GM21390 (cell line): Measurements from ENCODE around the gene VAMP8.
"Not testable (repeated sequence)": the region's sequence is repeated elsewhere in the genome, so short reads cannot be mapped to it uniquely, and the experiment has no call there.

ENCODE experiments used
- ATAC-seq: cut with Tn5 transposase; IDR thresholded peaks from one replicate; pipeline ENCODE4 v1.9.1; 2021; ENCODE audit not compliant: unreplicated experiment

The VAMP8 gene

DNA sequence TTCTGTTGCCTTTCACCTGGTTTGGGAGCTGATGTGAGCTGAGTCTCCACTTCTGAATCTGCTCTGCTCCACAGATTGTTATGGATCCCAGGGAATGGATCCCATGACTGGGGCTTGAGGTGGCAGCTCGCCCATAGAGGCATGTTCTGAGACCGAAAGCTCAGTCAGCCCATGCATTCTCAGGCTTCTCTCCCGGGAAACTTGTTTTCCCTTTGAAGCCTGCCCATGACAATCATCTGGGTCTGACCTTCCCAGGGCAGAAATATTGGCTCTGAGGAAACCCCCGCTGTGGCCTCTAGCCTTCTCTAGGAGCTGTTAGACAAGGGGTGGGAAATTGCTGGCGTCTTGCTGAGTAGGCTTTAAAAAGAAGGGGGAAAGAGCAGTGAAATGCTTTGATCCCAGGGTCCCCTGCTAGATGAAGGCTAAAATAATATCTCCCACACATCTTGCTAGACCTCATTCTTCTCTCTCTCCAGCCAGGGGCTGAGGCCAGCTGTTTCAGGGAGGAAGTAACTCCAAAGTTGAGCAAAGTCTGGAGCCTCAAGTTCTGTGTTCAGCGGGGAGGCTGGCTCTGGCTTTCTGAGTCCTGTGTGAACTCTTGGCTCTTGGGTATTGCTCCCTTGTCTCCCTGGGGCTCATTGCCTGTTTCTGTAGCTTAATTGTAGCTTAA is 2.0 kb downstream of the VAMP8 start:
- no peak for ATAC-seq

DNA sequence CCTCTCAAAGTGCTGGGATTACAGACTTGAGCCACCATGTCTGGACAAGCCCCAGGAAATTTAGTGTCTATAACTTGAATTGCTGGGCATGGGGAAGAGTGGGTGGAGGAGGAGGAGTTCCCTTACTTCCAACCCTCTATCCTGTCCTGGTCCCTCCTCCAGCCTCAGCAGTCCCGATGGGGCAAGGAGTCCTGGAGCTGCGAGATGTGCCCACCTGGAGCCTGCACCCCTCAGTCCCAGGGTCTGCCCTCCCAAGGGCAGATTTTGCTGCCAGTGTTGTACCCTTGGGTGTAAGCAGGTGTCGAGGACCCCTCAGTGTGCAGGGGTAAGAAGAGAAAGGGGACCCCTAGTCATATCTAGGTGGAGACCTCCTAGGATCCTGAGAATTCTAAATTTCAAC is 2.8 kb downstream of the VAMP8 start:
- ATAC-seq: no peak

DNA sequence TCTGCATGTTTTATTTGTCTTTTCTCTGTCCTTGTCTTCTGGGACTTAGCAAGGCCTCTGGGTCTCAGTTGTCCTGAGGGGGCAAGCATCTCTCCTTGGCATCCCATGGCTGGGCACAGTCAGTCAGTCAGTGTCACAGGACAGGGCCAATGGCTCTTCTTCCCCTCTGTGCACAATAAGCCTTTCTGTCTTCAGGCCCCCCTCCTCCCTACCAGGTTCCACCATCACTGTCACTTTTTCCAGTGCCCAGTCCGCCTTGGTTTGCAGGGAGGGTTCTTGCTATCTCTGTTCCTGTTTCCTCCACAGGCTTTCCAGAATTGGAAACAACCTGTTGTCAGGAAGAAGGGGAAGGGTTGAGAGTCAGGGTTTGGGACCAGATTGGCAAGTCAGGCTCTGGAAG is 5.1 kb downstream of the VAMP8 start:
- no peak for ATAC-seq

DNA sequence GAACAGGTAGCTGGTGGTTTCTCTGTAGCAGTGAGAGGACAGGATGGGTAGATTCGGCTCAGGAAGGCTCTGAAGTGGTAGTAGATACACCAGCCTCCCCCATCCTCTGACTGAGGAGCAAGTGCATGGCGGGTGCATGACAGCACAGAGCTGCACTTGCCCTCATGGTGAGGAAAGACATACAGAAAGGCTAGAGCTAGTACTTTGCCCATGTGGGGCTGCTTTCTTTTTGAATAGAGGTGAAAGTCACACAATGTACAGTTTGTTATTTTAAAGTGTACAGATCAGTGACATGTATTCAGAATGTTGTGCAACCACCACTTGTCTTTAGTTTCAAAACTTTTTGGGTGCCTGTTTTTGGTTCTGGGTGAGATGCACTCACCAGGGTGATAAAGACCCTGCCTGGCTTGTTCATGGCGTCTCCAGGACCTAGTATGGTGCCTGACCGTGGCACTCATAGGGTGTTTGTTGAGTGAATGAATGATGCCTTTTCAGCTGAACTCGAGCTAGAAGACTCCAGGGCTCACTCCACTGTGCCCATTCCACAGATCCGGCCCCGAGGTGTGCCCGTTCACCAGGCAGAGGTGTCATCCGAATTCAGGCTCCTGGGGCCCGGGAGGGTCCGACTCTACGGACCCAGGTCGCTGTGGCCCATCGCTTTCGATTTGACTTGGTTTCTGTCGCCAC is 6.4 kb downstream of the VAMP8 start:
- peak; percentile 63 for ATAC-seq

DNA sequence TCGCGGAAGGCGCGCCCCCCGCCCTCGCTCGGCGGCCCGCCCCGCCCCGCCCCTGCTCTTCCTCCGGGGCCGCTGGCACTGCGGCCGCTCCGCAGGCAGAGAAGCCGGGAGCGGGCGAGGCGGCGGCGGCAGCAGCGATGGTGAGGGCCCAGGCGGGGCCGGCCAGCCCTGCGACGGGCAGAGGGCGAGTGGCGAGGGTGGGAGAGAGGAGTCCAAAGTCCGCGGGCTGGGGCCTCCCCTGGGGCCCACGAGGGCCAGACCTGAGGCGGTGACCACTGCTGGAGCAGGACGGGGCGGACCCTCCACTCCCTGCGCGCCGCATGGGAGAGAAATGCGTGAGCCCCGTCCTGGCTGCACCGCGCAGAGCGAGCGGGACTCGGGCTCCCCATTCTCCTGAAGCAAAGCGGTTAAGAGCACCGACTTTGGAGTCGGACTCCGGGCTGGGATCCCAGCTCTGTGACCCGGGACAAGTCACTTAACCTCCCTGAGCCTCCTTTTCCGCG is 7.0 kb downstream of the VAMP8 start, which contains the start of gene VAMP5:
Gene VAMP5 (plus strand): TSS at position 78 of the 503 bp plus-strand sequence. CDS start 60 bp downstream, at position 138.
- peak; percentile 32 for ATAC-seq

DNA sequence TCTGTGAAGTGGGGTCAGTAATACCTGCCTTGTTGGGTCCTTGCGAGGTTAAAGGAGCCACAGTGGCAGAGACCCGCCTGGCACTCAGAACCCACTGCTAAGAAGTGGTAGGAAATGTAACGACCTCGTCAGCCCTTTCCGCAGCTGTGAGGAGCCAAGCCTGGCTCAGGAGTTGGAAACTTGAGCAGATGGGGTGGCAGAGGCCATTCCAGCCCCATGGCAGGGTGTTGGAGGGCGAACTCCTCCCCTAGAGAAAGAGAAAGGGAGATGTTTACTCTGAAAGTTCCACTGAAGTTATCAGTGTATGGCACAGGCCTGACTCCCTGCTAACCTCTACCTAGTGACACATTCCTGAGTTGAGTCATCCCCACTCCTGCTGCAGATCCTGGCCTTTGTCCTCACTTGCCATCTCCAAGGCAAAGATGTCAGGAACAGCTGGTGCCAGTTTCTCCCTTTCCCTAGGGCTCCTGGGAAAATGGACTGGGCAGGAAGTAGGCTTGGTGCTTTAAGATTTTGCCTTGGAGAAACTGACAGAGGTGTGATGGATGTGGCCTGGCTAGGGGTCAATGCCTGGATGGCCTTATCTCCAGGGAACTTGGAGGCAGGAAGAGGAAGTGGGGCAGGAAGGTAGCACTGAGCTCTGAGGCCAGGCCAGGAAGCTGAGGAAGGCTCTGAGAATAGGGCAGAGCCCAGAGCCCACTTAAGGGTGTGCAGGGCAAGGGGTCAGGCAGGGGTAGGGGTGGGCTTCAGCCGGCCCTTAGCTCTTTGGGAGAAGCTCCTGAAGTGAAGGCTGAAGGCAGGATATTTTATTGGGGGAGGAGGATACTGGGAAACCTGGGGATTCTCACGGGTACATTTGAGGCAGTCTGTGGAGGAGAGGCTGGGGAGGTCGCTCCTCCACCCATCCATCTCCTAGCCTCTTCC is 7.7 kb downstream of the VAMP8 start:
- no peak for ATAC-seq

DNA sequence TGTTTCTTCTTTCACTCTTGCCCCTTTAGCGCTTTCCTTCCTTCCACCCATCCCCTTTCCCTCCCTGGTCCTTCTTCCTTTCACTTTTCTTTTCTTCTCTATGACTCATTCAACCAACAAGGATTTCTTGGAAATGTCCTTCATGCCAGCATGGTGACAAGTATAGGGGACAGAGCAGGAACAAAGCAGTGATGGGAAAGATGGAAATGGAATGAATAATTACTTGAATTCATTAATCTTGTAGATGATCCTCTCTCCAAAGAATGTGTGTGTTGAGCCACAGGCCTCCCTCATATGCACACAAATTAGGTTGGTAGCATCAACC is 8.4 kb downstream of the VAMP8 start:
- no peak for ATAC-seq

GRCh38 chr2:85588236-85588635 is 10.8 kb downstream of the VAMP8 start:
- ATAC-seq: no peak

DNA sequence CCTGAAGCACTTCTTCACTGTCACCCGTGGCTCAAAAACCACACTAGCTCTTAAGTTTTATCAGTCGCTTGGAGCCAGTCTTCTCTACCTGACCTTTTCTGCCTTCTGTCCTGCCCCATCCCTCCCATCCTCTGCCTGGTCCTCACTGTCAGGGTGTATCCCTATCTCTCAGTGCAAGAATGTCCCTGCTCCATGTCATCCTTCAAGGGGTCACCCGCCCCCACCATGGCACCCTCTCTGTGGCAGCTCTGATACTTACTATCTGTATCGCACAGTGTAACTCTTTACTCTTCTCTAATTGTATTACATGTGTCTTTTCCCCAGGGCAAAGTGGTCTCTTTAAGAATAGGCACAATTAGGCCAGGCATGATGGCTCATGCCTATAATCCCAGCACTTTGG is 11.3 kb downstream of the VAMP8 start:
- ATAC-seq: no peak

DNA sequence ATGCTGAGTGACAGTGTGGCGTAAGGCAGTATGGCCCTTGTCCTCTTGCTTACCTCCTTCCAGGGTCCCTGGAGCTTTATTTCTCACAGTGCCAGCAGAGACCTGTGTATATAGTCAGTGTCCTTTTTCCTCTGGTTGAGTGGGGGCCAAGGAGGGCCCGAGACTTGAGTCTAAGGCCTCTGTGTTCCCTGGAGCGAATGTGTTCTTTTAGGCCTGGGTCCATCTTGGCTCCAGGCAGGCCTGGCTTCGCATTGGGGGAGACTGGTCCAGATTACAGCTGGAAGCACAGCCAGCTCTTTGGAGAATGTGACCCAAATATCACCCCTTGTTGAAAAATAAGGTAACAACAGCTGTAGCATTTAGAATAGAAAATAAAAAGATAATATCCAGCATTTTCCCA is 11.8 kb downstream of the VAMP8 start:
- no peak for ATAC-seq

DNA sequence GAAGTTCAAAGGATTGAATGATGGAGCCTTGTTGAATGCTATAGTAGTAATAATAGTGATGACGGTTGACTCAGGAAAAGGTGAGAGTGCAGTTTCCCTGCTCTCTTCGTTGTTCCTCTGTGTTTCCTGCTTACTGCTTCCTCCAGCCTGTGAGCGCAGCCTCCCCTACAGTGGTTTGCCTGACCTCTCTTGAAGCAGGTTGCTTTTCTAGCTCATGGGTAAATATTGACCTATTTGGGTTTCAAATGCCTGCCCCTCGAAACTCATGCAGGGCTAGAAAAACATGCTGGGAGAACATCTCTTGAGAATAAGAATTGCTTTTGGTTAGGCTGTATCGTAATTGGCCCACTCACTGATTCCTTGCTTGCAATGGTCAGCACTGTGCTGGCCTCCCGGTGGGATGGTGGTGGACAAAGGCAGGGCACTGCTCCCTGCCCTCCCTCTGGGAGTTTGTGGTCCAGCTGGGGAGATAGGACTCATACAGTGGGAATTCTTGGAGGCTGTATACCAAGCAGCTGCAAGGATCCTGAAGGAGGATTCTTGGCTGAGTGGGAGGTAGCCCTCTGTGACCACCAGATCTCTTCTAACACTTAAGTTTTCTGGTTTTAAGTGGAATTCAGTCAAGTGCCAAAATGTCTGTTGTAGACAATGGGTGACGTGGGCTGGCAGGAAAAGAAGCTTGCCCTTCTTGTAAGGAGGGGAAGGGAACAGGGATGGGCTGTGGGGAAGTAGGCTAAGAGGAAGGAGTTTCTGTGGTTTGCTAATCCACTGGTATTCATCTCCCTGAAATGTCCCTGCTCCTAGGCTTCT is 12.8 kb downstream of the VAMP8 start:
- no peak for ATAC-seq

DNA sequence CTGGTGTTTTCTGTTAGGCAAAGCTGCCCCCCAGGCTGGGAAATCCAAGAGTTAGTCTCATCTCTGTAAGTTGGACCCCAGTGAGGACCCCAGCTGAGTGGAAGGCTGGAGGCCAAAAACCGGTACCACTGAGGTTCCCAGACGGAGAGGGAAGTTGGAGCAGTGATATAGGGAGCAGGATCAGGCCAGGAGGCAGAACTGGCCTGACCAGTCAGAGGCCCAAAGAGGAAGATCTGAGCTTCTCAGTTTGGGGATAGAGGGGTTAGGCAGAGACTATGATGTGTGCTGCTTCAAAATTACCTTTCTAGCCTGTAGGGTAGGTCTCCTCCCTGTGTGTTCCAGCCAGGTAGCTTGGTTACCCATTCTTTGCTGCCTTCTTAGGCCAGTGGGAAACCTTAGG is 13.6 kb downstream of the VAMP8 start:
- ATAC-seq: no peak

DNA sequence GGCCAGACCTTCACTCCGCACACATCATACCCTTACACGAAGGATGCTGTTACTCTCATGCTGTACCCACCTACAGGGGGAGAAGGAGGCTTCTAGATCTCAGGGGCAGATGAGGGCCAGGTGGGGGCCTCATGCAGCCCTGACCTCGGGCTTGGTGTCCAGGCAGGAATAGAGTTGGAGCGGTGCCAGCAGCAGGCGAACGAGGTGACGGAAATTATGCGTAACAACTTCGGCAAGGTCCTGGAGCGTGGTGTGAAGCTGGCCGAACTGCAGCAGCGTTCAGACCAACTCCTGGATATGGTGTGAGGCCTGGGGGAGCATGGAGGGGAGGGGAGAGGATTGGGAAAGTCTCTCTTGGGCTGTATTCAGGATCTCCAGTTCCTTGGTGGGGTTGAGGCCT is 14.2 kb downstream of the VAMP8 start:
- ATAC-seq: no peak

- ATAC-seq: not testable (repeated sequence)
Measured at GRCh38 chr2:85592299-85592698, 14.9 kb downstream of the VAMP8 start.

DNA sequence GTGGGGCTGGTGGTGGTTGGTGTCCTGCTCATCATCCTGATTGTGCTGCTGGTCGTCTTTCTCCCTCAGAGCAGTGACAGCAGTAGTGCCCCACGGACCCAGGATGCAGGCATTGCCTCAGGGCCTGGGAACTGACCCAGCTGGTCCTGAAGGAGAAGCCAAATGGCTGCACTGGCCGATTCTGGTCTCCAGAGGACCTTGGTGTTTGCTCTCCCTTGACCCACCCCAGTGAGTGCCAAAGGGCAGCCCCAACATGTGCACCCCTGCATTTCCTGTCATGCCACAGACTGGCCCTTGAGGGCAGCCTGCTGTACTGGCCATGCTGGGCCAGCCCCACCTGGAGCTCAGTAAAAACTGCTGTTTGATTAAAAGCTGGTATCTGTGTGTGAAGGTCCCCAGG is 15.6 kb downstream of the VAMP8 start:
- ATAC-seq: no peak

DNA sequence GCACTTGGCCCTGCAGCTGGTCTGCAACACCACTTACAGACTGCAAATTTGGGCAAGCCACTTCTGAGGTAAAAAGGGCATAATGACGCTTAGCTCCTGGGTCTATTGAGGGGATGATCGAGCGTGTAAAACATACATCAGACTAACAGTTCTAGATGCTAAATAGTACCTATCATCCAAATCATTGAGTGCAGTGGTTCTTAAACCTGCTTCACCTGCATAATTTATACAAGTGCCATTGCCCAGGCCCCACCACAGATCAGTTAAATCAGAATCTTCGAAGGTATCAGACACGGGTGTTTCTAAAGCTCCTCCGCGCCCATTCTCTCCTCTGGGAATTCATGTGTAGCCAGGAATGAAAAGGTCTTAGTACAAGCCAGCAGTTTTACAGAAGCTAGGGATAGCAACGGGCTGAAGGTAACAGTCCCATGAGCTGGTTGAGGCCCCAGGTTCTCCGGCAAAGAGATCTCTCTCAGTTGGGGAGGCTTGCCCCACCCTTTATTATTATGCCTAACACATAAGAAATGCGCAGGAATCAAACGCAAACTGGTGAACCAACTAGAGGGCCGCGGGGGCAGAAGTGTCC is 17.4 kb downstream of the VAMP8 start:
- ATAC-seq: no peak

- ATAC-seq: peak; percentile 97
Measured at GRCh38 chr2:85595301-85596025, 18.1 kb downstream of the VAMP8 start, which contains the start of gene RNF181. TSS of gene RNF181 (plus strand) at chr2:85595745. CDS start at chr2:85595764, 19 bp downstream.

GRCh38 chr2:85596026-85596333 is 18.6 kb downstream of the VAMP8 start:
- ATAC-seq: no peak

GRCh38 chr2:85596486-85597143 is 19.2 kb downstream of the VAMP8 start:
- ATAC-seq: no peak
